ENCODE measurements around the gene UGDH.

- TF ChIP-seq CTCF (conservative IDR thresholded peaks at IDR 0.05; ENCODE audit: low read depth, low read length) (no peak), EZH2phosphoT487 (IDR thresholded peaks at IDR 0.05; ENCODE audit: borderline replicate concordance, low read length) (no peak), EZH2 (IDR thresholded peaks at IDR 0.05; ENCODE audit: low read length, unreplicated experiment) (no peak)
These were observed 28.2 kb upstream of the UGDH start for GRCh38 chr4:39555472-39555871.

Measured in PC-3 (cell line).